Measurements from ENCODE around the gene RABGAP1L. TPM values are rescaled to one million over a fixed set of nuclear protein-coding genes. Genes with fewer than 3 reads are reported as not detected.
"Not testable (repeated sequence)": the region's sequence is repeated elsewhere in the genome, so short reads cannot be mapped to it uniquely, and the experiment has no call there.

The RABGAP1L gene
- total and polyA plus RNA-seq, 2 donors (not counting 3 experiments of a cell fraction or from before 2014, with no cell fraction given) = 6.4 to 22.2 TPM

DNA sequence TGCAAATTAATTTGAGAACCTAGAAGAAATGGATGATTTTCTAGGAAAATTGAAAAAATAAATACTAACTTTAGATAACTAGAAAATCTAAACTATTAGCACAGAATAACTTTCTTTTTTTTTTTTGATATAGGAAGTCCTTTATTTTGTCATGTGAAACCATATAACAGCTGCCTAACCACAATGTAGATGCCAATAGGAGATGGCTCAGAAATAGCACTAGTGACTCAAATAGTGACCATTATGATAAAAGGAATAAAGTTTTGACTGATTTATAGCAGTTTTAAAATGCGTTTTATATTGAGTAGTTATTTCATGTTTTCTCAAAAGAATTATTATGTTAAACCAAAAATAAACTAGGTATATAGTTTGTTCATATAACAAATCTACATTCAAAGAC lies 682.4 kb downstream of the RABGAP1L start:
- dilution Hi-C loops (cut with MboI; ENCODE audit: extremely low pct_ligation_motif_present, low sequenced_read_pairs) = no loop called here
- POLR2A ChIA-PET = no interaction called here
- DNase-seq (ENCODE audit: low read depth, low spot score) = no peak

DNA sequence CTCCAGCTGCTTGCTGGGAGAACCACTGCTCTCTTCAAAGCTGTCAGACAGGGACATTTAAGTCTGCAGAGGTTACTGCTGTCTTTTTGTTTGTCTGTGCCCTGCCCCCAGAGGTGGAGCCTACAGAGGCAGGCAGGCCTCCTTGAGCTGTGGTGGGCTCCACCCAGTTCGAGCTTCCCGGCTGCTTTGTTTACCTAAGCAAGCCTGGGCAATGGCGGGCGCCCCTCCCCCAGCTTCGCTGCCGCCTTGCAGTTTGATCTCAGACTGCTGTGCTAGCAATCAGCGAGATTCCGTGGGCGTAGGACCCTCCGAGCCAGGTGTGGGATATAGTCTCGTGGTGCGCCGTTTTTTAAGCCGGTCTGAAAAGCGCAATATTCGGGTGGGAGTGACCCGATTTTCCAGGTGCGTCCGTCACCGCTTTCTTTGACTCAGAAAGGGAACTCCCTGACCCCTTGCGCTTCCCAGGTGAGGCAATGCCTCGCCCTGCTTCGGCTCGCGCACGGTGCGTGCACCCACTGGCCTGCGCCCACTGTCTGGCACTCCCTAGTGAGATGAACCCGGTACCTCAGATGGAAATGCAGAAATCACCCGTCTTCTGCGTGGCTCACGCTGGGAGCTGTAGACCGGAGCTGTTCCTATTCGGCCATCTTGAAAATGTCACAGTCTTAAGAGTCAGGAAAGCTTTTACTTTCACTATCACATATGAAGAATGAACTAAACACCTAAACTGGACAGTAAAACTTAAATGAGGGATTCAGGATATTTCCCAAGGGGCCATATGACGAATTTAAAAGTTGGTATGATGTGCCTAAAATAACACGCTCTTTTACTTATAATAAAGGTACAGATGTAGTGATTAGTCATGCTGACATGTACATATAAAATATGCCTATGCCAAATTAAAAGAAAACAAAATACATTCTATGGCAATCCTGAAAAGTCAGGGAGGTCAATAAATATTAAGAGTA lies 689.6 kb downstream of the RABGAP1L start:
- H3K27ac ChIP-seq (ENCODE audit: insufficient read depth, low read depth, low read length); FAIRE-seq; H3K9me1 ChIP-seq (replicated peaks; ENCODE audit: control insufficient read depth, extremely low read depth, insufficient read depth, low read length); H3K27me3 ChIP-seq (ENCODE audit: control insufficient read depth in 2 of 2, insufficient read depth in 2 of 2, low read length in 2 of 2); BruUV-seq (replicated peaks); H3K4me1 ChIP-seq (ENCODE audit: control insufficient read depth, extremely low read depth, insufficient read depth, low read length); H3K9me3 ChIP-seq (replicated peaks; ENCODE audit: control insufficient read depth, insufficient read depth, low read length); H2AFZ ChIP-seq (ENCODE audit: low read depth, low read length); dilution Hi-C loops (cut with MboI; ENCODE audit: extremely low pct_ligation_motif_present, low sequenced_read_pairs); DNase-seq (ENCODE audit: low read depth, low spot score); H3K36me3 ChIP-seq (ENCODE audit: control insufficient read depth in 2 of 2, extremely low read depth in 1 of 2, insufficient read depth in 2 of 2, low read length in 2 of 2); POLR2A ChIA-PET; H3K4me2 ChIP-seq (ENCODE audit: insufficient read depth, low read length); H3K4me3 ChIP-seq (replicated peaks in 1 of 3; ENCODE audit: insufficient read depth in 1 of 3, low read depth in 1 of 3, low read length in 3 of 3); H3K79me2 ChIP-seq (ENCODE audit: control insufficient read depth, insufficient read depth, low read length); H3K9ac ChIP-seq (replicated peaks; ENCODE audit: extremely low read depth, insufficient read depth, low read length); intact Hi-C loops (cut with micrococcal nuclease); CTCF ChIA-PET; H4K20me1 ChIP-seq (replicated peaks; ENCODE audit: control insufficient read depth, extremely low read depth, insufficient read depth, low read length): not testable (repeated sequence)

More for the DNA sequence above, 682.4 kb downstream of the RABGAP1L start:
- Histone ChIP-seq H3K9ac (replicated peaks; ENCODE audit: extremely low read depth, insufficient read depth, low read length) (no peak overlapping the region), H3K27ac (ENCODE audit: insufficient read depth, low read depth, low read length) (no peak overlapping the region), H2AFZ (ENCODE audit: low read depth, low read length) (no peak overlapping the region), H3K9me3 (replicated peaks; ENCODE audit: control insufficient read depth, insufficient read depth, low read length) (no peaks in the 10 kb centered on the region), H3K27me3 (ENCODE audit: control insufficient read depth in 2 of 2, insufficient read depth in 2 of 2, low read length in 2 of 2) (no peaks in the 10 kb centered on the region), H3K4me1 (ENCODE audit: control insufficient read depth, extremely low read depth, insufficient read depth, low read length) (no peaks in the 10 kb centered on the region), H3K36me3 (ENCODE audit: control insufficient read depth in 2 of 2, extremely low read depth in 1 of 2, insufficient read depth in 2 of 2, low read length in 2 of 2) (no peaks in the 10 kb centered on the region), H3K4me2 (ENCODE audit: insufficient read depth, low read length) (no peak overlapping the region), H3K79me2 (ENCODE audit: control insufficient read depth, insufficient read depth, low read length) (no peaks in the 10 kb centered on the region), H4K20me1 (replicated peaks; ENCODE audit: control insufficient read depth, extremely low read depth, insufficient read depth, low read length) (no peaks in the 10 kb centered on the region), H3K4me3 (replicated peaks in 1 of 3; ENCODE audit: insufficient read depth in 1 of 3, low read depth in 1 of 3, low read length in 3 of 3) (no peak overlapping the region), H3K9me1 (replicated peaks; ENCODE audit: control insufficient read depth, extremely low read depth, insufficient read depth, low read length) (no peaks in the 10 kb centered on the region)
- intact Hi-C loops (cut with micrococcal nuclease) = no loop called here
- FAIRE-seq = no peak
- CTCF ChIA-PET = no interaction called here
- no peak for TF ChIP-seq EZH2 (IDR thresholded peaks at IDR 0.05; ENCODE audit: borderline replicate concordance, low read depth, low read length, severe bottlenecking)
- TF ChIP-seq GATA2 (IDR thresholded peaks at IDR 0.05; ENCODE audit: insufficient read depth, insufficient read length, low read depth, low read length) = no peak
- no peak for TF ChIP-seq POLR2AphosphoS5 (IDR thresholded peaks at IDR 0.05; ENCODE audit: insufficient read depth, low read depth, low read length)
- no peak for TF ChIP-seq POLR2A (IDR thresholded peaks at IDR 0.05; ENCODE audit: low read depth, low read length)
- no peak for TF ChIP-seq JUN (IDR thresholded peaks at IDR 0.05; ENCODE audit: borderline replicate concordance, insufficient read depth, insufficient read length, low read depth)
- TF ChIP-seq MYC (IDR thresholded peaks at IDR 0.05; ENCODE audit: low read depth, low read length) = no peak
- TF ChIP-seq, protein P1, sequence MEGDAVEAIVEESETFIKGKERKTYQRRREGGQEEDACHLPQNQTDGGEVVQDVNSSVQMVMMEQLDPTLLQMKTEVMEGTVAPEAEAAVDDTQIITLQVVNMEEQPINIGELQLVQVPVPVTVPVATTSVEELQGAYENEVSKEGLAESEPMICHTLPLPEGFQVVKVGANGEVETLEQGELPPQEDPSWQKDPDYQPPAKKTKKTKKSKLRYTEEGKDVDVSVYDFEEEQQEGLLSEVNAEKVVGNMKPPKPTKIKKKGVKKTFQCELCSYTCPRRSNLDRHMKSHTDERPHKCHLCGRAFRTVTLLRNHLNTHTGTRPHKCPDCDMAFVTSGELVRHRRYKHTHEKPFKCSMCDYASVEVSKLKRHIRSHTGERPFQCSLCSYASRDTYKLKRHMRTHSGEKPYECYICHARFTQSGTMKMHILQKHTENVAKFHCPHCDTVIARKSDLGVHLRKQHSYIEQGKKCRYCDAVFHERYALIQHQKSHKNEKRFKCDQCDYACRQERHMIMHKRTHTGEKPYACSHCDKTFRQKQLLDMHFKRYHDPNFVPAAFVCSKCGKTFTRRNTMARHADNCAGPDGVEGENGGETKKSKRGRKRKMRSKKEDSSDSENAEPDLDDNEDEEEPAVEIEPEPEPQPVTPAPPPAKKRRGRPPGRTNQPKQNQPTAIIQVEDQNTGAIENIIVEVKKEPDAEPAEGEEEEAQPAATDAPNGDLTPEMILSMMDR (IDR thresholded peaks at IDR 0.05; ENCODE audit: extremely low read depth in 1 of 2, insufficient read depth in 1 of 2, low read depth in 1 of 2, low read length in 2 of 2) = no peak
- TF ChIP-seq, protein P2, sequence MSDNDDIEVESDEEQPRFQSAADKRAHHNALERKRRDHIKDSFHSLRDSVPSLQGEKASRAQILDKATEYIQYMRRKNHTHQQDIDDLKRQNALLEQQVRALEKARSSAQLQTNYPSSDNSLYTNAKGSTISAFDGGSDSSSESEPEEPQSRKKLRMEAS (IDR thresholded peaks at IDR 0.05; ENCODE audit: insufficient read depth, insufficient read length) = no peak
- TF ChIP-seq FOS (IDR thresholded peaks at IDR 0.05; ENCODE audit: borderline replicate concordance, insufficient read depth, low read length) = no peak
- no TSS peak for BruUV-seq (replicated peaks)

All from endothelial cell of umbilical vein (primary cell).